ENCODE measurements around the gene PLPP7.
"Not testable (repeated sequence)": the region's sequence is repeated elsewhere in the genome, so short reads cannot be mapped to it uniquely, and the experiment has no call there.

The PLPP7 gene

DNA sequence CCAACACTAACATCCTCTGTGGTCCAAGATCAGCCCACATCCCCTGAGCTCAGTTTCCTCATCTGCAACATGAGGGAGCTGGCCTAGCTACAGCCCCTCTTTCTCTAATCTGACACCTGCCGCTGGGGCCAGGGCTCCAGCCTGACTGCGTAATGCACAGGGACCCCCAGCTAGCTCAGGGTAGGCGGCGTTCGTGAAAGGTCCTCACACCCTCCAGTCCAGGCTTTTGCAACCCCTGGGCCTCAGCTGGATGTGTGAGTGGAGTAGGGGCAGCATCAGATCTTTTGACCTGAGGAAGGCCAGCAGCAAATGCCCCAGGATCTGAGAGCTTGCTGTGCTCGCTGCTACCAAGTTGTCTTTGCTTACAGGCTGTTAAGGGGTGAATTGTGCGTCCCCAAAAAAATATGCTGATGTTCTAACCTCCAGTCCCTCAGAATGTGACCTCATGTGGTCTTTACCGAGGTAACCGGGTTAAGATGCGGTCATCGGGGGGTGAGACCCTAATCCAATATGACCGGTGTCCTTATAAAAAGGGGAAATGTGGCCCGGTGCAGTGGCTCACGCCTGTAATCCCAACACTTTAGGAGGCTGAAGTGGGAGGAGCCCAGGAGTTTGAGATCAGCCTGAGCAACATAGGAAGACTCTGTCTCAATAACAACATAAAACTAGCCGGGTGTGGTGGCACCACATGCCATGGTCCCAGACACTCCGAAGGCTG is 47.8 kb downstream of the PLPP7 start:
- H3K79me2 ChIP-seq (ENCODE audit: control insufficient read depth, insufficient read depth, low read length, unreplicated experiment): no peaks in the 10 kb centered on the region
- no peak overlapping the region for H2AFZ ChIP-seq (ENCODE audit: low read length, unreplicated experiment)
- no peaks in the 10 kb centered on the region for H3K36me3 ChIP-seq (ENCODE audit: insufficient read depth, low read length)
- no peak overlapping the region for H3K27ac ChIP-seq (ENCODE audit: low read depth, low read length)
- H3K4me3 ChIP-seq (ENCODE audit: low read depth, low read length): no peak overlapping the region
- H3K27me3 ChIP-seq (ENCODE audit: insufficient read depth, low read length): no peaks in the 10 kb centered on the region
- peaks cover 3% of the 10 kb centered on the region for H3K4me1 ChIP-seq (ENCODE audit: control insufficient read depth, insufficient read depth, low read length, unreplicated experiment)

DNA sequence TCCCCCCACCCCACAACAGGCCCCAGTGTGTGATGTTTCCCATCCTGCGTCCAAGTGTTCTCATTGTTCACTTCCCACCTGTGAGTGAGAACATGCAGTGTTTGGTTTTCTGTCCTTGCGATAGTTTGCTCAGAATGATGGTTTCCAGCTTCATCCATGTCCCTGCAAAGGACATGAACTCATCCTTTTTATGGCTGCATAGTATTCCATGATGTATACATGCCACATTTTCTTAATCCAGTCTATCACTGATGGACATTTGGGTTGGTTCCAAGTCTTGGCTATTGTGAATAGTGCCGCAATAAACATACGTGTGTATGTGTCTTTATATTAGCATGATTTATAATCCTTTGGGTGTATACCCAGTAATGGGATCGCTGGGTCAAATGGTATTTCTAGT is 49.7 kb downstream of the PLPP7 start:
- H3K4me3 ChIP-seq (ENCODE audit: low read depth, low read length); H3K27ac ChIP-seq (ENCODE audit: low read depth, low read length); H2AFZ ChIP-seq (ENCODE audit: low read length, unreplicated experiment); H3K27me3 ChIP-seq (ENCODE audit: insufficient read depth, low read length); H3K36me3 ChIP-seq (ENCODE audit: insufficient read depth, low read length); H3K4me1 ChIP-seq (ENCODE audit: control insufficient read depth, insufficient read depth, low read length, unreplicated experiment); H3K79me2 ChIP-seq (ENCODE audit: control insufficient read depth, insufficient read depth, low read length, unreplicated experiment): not testable (repeated sequence)

DNA sequence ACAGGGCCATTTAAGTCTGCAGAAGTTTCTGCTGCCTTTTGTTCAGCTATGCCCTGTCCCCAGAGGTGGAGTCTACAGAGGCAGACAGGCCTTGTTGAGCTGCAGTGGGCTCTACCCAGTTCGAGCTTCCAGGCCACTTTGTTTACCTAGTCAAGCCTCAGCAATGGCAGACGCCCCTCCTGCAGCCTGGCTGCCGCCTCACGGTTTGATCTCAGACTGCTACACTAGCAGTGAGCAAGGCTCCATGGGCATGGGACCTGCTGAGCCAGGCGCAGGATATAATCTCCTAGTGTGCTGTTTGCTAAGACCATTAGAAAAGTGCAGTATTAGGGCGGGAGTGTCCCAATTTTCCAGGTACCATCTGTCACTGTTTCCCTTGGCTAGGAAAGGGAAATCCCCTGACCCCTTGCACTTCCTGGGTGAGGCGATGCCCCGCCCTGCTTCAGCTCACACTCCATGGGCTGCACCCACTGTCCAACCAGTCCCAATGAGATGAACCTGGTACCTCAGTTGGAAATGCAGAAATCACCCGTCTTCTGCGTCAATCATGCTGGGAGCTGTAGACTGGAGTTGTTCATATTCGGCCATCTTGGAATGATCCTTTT is 55.5 kb downstream of the PLPP7 start:
- not testable (repeated sequence) for H3K27ac ChIP-seq (ENCODE audit: low read depth, low read length); H3K27me3 ChIP-seq (ENCODE audit: insufficient read depth, low read length); H3K4me1 ChIP-seq (ENCODE audit: control insufficient read depth, insufficient read depth, low read length, unreplicated experiment); H3K36me3 ChIP-seq (ENCODE audit: insufficient read depth, low read length); H3K79me2 ChIP-seq (ENCODE audit: control insufficient read depth, insufficient read depth, low read length, unreplicated experiment); H2AFZ ChIP-seq (ENCODE audit: low read length, unreplicated experiment); H3K4me3 ChIP-seq (ENCODE audit: low read depth, low read length)

DNA sequence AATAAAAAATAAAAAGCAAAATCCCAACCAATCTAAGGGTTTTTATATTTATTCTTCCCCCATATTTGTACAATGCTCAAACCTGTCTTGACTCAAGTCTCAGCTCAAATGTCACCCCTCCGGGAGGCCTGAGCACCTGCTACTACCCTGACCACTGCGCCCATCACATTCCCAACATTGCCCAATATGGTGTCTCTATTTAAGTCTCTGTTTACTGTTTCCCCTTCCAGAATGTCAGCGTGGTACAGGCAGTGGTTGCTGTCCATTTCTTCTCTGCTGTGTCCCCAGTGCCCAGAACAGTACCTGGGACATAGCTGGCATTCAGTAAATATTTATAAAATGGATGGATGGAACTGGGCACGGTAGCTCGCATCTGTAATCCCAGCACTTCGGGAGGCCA is 57.0 kb downstream of the PLPP7 start:
- Histone ChIP-seq H3K36me3 (ENCODE audit: insufficient read depth, low read length) (no peaks in the 10 kb centered on the region), H2AFZ (ENCODE audit: low read length, unreplicated experiment) (no peak overlapping the region), H3K27me3 (ENCODE audit: insufficient read depth, low read length) (peaks cover 5% of the 10 kb centered on the region; the same call in 1 of the 2 replicates), H3K4me1 (ENCODE audit: control insufficient read depth, insufficient read depth, low read length, unreplicated experiment) (no peaks in the 10 kb centered on the region), H3K79me2 (ENCODE audit: control insufficient read depth, insufficient read depth, low read length, unreplicated experiment) (no peaks in the 10 kb centered on the region), H3K4me3 (ENCODE audit: low read depth, low read length) (no peak overlapping the region), H3K27ac (ENCODE audit: low read depth, low read length) (no peak overlapping the region)

DNA sequence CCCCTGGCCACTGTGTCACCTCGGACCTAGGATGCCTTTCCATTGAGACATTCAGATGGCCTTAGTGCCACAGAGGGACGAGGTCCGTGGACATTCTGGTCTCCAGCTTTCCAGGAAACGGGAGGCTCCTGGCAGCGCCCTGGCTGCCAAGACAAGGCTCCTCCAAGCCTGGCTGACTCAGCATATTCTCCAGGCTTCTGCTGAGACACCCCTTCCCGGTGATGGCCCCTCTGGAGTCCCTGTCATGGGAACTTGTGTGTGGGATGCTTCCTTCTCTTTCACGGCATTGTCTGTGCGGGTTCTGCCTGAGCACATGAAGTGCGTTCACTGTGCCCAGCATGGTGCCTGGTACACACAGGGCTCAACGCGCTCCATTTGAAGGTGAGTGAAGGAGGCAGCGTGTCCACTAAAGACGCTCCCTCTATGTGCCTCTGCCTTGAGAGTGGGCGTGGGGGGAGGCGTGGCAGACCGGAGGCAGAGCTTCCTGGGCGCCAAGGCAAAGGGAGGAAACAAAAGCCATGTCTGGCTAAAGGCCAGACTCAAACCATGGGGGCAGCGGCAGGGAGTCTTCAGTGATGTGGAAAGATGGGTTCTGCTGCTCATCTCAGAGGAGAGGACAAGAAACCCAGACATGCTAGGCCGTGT is 58.0 kb downstream of the PLPP7 start:
- Histone ChIP-seq H3K27ac (ENCODE audit: low read depth, low read length) (no peak overlapping the region), H3K4me1 (ENCODE audit: control insufficient read depth, insufficient read depth, low read length, unreplicated experiment) (no peaks in the 10 kb centered on the region), H3K36me3 (ENCODE audit: insufficient read depth, low read length) (no peaks in the 10 kb centered on the region), H2AFZ (ENCODE audit: low read length, unreplicated experiment) (no peak overlapping the region), H3K27me3 (ENCODE audit: insufficient read depth, low read length) (peaks cover 5% of the 10 kb centered on the region; the same call in 1 of the 2 replicates), H3K79me2 (ENCODE audit: control insufficient read depth, insufficient read depth, low read length, unreplicated experiment) (no peaks in the 10 kb centered on the region), H3K4me3 (ENCODE audit: low read depth, low read length) (no peak overlapping the region)

DNA sequence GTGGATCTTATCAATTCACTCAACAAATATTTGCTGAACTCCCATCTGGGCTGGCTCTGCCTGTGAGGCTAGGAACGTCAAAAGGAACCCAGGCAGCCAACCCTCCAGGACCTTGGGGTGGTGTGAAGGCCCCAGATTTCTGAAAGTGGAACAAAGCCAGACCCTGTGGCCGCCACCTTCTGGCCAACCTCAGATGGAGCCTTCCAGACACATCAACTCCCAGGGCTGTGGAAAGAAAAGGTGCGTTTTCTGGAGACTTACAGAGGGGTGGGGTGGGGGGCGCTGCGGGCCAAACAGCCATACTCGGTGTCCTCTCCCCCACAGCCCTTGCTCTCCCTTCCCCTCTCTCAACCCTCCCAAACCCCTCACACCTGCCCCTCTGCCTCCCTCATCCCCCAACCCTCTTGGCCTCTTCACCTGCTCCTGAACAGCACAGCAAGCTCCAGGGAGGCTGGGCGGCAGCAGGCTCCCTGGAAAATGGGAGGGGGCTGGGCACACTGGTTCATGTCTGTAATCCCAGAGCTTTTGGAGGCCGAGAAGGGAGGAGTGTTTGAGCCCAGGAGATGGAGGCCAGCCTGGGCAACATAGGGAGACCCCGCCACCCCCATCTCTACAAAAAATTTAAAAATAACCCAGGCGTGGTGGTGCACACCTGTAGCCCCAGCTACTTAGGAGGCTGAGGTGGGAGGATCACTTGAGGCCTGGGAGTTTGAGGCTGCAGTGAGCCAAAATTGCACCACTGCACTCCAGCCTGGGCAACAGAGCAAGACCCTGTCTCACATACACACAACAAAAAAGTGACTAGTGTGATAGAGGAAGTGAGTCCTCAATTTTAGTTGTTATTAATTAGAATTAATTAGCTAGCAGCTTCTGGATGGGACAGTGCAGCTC is 59.4 kb downstream of the PLPP7 start:
- Histone ChIP-seq H3K36me3 (ENCODE audit: insufficient read depth, low read length) (no peaks in the 10 kb centered on the region), H2AFZ (ENCODE audit: low read length, unreplicated experiment) (no peak overlapping the region), H3K4me1 (ENCODE audit: control insufficient read depth, insufficient read depth, low read length, unreplicated experiment) (no peaks in the 10 kb centered on the region), H3K4me3 (ENCODE audit: low read depth, low read length) (no peak overlapping the region), H3K79me2 (ENCODE audit: control insufficient read depth, insufficient read depth, low read length, unreplicated experiment) (no peaks in the 10 kb centered on the region), H3K27ac (ENCODE audit: low read depth, low read length) (no peak overlapping the region), H3K27me3 (ENCODE audit: insufficient read depth, low read length) (peaks cover 5% of the 10 kb centered on the region; the same call in 1 of the 2 replicates)

DNA sequence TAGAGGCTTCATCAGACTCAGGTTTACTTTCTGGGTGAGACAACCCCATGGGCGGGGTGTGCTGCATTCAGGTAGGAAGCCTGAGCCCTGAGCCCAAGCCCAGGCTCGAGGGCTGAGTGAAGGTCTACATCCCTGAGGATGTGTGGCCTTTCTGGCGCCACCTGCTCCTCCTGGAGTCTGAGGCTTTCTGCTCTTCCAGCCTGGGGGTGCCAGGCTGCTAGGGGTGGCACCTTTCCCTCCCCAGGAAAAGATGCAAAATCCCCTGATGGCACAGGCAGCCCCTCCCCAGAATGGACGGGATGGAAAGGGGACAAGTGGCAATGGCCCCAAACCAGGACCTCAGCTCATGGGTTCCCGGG is 60.0 kb downstream of the PLPP7 start:
- Histone ChIP-seq H2AFZ (ENCODE audit: low read length, unreplicated experiment) (no peak overlapping the region), H3K27ac (ENCODE audit: low read depth, low read length) (no peak overlapping the region), H3K4me3 (ENCODE audit: low read depth, low read length) (peak overlapping the region; percentile 66), H3K4me1 (ENCODE audit: control insufficient read depth, insufficient read depth, low read length, unreplicated experiment) (no peaks in the 10 kb centered on the region), H3K79me2 (ENCODE audit: control insufficient read depth, insufficient read depth, low read length, unreplicated experiment) (no peaks in the 10 kb centered on the region), H3K27me3 (ENCODE audit: insufficient read depth, low read length) (peaks cover 5% of the 10 kb centered on the region; the same call in 1 of the 2 replicates), H3K36me3 (ENCODE audit: insufficient read depth, low read length) (no peaks in the 10 kb centered on the region)

DNA sequence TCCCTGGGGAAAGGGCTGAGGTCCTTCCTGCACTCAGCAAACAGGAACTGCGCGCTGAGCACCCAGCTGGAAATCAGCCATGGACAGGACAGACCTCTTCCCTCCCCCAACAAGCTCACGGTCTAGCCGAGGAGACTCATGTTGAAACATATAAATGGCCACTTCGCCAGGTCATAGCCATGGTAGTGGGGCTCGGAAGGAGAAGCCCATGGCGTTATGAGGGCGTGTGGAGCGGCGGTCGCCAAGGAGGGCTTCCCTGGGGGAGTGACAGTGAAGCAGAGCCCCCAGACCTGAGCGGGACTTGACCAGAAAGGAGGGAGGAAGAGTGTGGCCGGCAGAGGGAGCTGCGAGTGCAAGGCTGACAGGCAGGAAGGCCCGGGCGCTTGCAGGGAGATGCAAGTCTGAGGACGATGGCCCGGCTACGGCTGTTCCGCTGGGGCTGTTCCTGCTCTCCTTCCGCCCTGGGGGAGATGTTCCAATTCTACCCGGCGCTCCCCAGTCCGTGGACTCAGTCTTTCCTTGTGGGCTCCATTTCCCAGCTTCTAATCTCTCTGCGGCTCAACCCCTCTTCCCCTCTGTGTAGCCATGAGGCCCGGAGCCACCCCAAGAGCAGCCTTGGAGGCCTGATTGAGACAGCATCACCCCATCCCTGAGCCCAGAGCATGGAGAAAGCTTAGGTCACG is 60.5 kb downstream of the PLPP7 start:
- H3K36me3 ChIP-seq (ENCODE audit: insufficient read depth, low read length): no peaks in the 10 kb centered on the region
- no peaks in the 10 kb centered on the region for H3K79me2 ChIP-seq (ENCODE audit: control insufficient read depth, insufficient read depth, low read length, unreplicated experiment)
- H3K4me3 ChIP-seq (ENCODE audit: low read depth, low read length): peak overlapping the region; percentile 66
- H3K27me3 ChIP-seq (ENCODE audit: insufficient read depth, low read length): 0 out of 2 replicates have a peak, but pooled peaks cover under 1% of the 10 kb centered on the region
- H3K27ac ChIP-seq (ENCODE audit: low read depth, low read length): no peak overlapping the region
- no peaks in the 10 kb centered on the region for H3K4me1 ChIP-seq (ENCODE audit: control insufficient read depth, insufficient read depth, low read length, unreplicated experiment)
- H2AFZ ChIP-seq (ENCODE audit: low read length, unreplicated experiment): peak overlapping the region; percentile 44

DNA sequence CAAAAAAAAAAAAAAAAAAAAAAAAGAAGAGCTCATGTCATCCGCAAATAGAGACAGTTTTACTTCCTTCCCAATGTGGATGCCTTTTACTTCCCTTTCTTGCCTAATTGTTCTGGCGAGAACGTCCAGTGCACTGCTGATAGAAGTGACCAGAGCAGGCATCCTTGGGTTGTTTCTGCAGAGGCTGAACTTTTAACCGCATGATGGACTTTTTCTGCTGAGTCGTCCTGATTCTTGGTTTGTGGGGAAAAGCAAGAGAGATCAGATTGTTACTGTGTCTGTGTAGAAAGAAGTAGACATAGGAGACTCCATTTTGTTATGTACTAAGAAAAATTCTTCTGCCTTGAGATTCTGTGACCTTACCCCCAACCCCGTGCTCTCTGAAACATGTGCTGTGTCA is 67.0 kb downstream of the PLPP7 start:
- H3K27ac ChIP-seq (ENCODE audit: low read depth, low read length); H2AFZ ChIP-seq (ENCODE audit: low read length, unreplicated experiment); H3K4me3 ChIP-seq (ENCODE audit: low read depth, low read length); H3K36me3 ChIP-seq (ENCODE audit: insufficient read depth, low read length); H3K27me3 ChIP-seq (ENCODE audit: insufficient read depth, low read length); H3K79me2 ChIP-seq (ENCODE audit: control insufficient read depth, insufficient read depth, low read length, unreplicated experiment): not testable (repeated sequence)
- H3K4me1 ChIP-seq (ENCODE audit: control insufficient read depth, insufficient read depth, low read length, unreplicated experiment): peaks cover 14% of the 10 kb centered on the region

DNA sequence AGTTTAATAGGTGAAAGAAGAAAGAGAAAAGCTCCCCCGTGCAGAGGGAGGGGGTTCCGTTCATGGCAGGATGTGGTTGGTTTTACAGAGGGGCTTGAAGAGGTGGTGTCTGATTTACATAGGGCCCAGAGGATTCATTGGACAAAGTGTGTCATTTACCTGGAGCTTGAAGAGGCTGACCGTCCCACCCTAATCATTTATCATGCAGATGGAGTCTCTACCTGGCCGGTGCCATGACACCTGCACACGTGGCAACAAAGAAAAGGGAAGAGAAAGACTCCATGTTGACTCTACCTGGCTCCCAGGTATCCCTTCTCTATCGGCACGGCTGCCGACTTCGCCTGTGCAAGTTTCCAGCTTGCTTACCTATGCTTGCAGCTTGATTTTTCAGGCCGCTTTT is 69.0 kb downstream of the PLPP7 start:
- H3K79me2 ChIP-seq (ENCODE audit: control insufficient read depth, insufficient read depth, low read length, unreplicated experiment): no peaks in the 10 kb centered on the region
- H3K4me3 ChIP-seq (ENCODE audit: low read depth, low read length): no peak overlapping the region
- H3K4me1 ChIP-seq (ENCODE audit: control insufficient read depth, insufficient read depth, low read length, unreplicated experiment): peaks cover 17% of the 10 kb centered on the region
- H3K27me3 ChIP-seq (ENCODE audit: insufficient read depth, low read length): no peaks in the 10 kb centered on the region
- H3K36me3 ChIP-seq (ENCODE audit: insufficient read depth, low read length): no peaks in the 10 kb centered on the region
- H3K27ac ChIP-seq (ENCODE audit: low read depth, low read length): no peak overlapping the region
- no peak overlapping the region for H2AFZ ChIP-seq (ENCODE audit: low read length, unreplicated experiment)
